Panc1 (cell line): Measurements from ENCODE around the gene TMEM121B. TPM values are rescaled to one million over a fixed set of nuclear protein-coding genes. Genes with fewer than 3 reads are reported as not detected.

Experiments
- ATAC-seq: fragments of 200-7000 bp; cut with Tn5 transposase; 2 replicates; pipeline ENCODE4 v1.9.1; 2020; ENCODE audit warnings: mild to moderate bottlenecking, moderate library complexity
- BruUV-seq: library from RNA; stranded (reverse); fragments of 400-500 nt; replicated peaks from 2 replicates; lab custom pipeline; 2021; lab: Mats Ljungman, UMichigan
- CTCF ChIA-PET: fragments of 300-600 bp; sonication (Branson Sonifier 250); formaldehyde crosslinking; loops from one replicate; lab custom pipeline; 2022; ENCODE audit warnings: antibody characterized with exemption; lab: Charles Lee
- POLR2A ChIA-PET: fragments of 300-600 bp; sonication (Branson Sonifier 250); formaldehyde crosslinking; loops from one replicate; lab custom pipeline; 2022; ENCODE audit warnings: antibody characterized with exemption; lab: Charles Lee
- DNase-seq: peaks from one replicate; pipeline ENCODE4 v3.0.0-alpha.2; 2010; ENCODE audit warnings: low read depth, low spot score
- H3K27ac ChIP-seq: 2 replicates; pipeline ENCODE4 v1.5.1; 2011; ENCODE audit warnings: mild to moderate bottlenecking, low read length, inconsistent platforms
- H3K27me3 ChIP-seq: fragments of 200-500 bp; sonication (Bioruptor generic); 2 replicates; pipeline ENCODE4 v1.6.0; 2014; ENCODE audit warnings: low read length, inconsistent platforms; ENCODE audit not compliant: control insufficient read depth, insufficient read depth
- H3K36me3 ChIP-seq: fragments of 200-500 bp; sonication (Bioruptor generic); 2 replicates; pipeline ENCODE4 v1.5.1; 2014; ENCODE audit warnings: inconsistent platforms, mild to moderate bottlenecking, low read length, moderate library complexity; ENCODE audit not compliant: control insufficient read depth, insufficient read depth
- H3K4me1 ChIP-seq: 2 replicates; pipeline ENCODE4 v1.5.1; 2011; ENCODE audit warnings: inconsistent platforms, mild to moderate bottlenecking, low read length, moderate library complexity; ENCODE audit not compliant: control insufficient read depth, insufficient read depth
- H3K4me3 ChIP-seq, 2 experiments: 2 replicates each; pipeline ENCODE4 v1.5.1; 2011 to 2012; ENCODE audit warnings: low read depth in 2 of 2, low read length in 2 of 2, mild to moderate bottlenecking in 2 of 2, inconsistent platforms in 1 of 2, moderate library complexity in 1 of 2
- H3K9me3 ChIP-seq: fragments of 200-500 bp; sonication (Bioruptor generic); 2 replicates; pipeline ENCODE4 v1.5.1; 2014; ENCODE audit warnings: low read depth, mild to moderate bottlenecking, inconsistent platforms, low read length, moderate library complexity; ENCODE audit not compliant: control insufficient read depth, insufficient read depth
- POLR2AphosphoS5 ChIP-seq: IDR thresholded peaks from 2 replicates; pipeline ENCODE4 v1.6.1; 2012; ENCODE audit warnings: mild to moderate bottlenecking, low read depth, low read length, moderate library complexity
- REST ChIP-seq, 2 experiments: IDR thresholded peaks; 2 replicates each; pipeline ENCODE4 v1.6.1; 2011 to 2012; ENCODE audit warnings: low read depth in 2 of 2, control low read depth in 1 of 2, low read length in 1 of 2, mild to moderate bottlenecking in 1 of 2, moderate library complexity in 1 of 2; ENCODE audit not compliant: insufficient read depth in 1 of 2
- SIN3A ChIP-seq: IDR thresholded peaks from 2 replicates; pipeline ENCODE4 v1.6.1; 2012; ENCODE audit warnings: low read depth, mild to moderate bottlenecking, low read length, moderate library complexity, borderline replicate concordance; ENCODE audit not compliant: insufficient read depth
- TCF7L2 ChIP-seq: IDR thresholded peaks from 2 replicates; pipeline ENCODE4 v1.6.1; 2011; ENCODE audit warnings: mild to moderate bottlenecking, low read depth, low read length, inconsistent platforms
- in situ Hi-C: cut with HindIII; loops from 2 replicates; pipeline ENCODE4 v1.10.0; 2016; ENCODE audit warnings: low sequenced_read_pairs, low pct_unique_long_range_greater_than_20kb
- intact Hi-C: fragments of 100-400 bp; cut with micrococcal nuclease; formaldehyde crosslinking; loops from one replicate; pipeline ENCODE4 v1.10.0; 2022; ENCODE audit not compliant: unreplicated experiment
- total RNA-seq: library from RNA; stranded (reverse); gene quantifications from one replicate; pipeline ENCODE4 v1.2.1, GENCODE V29; 2021; ENCODE audit not compliant: unreplicated experiment
- TF ChIP-seq, protein P1 (sequence below): fragments of 450-650 bp; IDR thresholded peaks from 2 replicates; pipeline ENCODE4 v1.5.1; 2017; ENCODE audit warnings: mild to moderate bottlenecking

The TMEM121B gene
- total RNA-seq, 1 experiment from 2014 or later, result 0.44 TPM

- Histone ChIP-seq H3K9me3 (no peaks in the 10 kb centered on the region), H3K4me3 (no peak overlapping the region), H3K4me1 (no peaks in the 10 kb centered on the region), H3K36me3 (no peaks in the 10 kb centered on the region), H3K27ac (no peak overlapping the region), H3K27me3 (no peaks in the 10 kb centered on the region)
- intact Hi-C loops (no loop called here), in situ Hi-C loops (no loop called here)
- no peak for TF ChIP-seq SIN3A
- TF ChIP-seq POLR2AphosphoS5, result no peak
- TF ChIP-seq REST (IDR thresholded peaks at IDR 0.05; ENCODE audit: insufficient read depth in 1 of 2, low read depth in 2 of 2, low read length in 1 of 2), result no peak
- no peak for TF ChIP-seq TCF7L2
- BruUV-seq, result no TSS peak
- no peak for ATAC-seq
- POLR2A ChIA-PET, result no interaction called here
- CTCF ChIA-PET, result no interaction called here
- no peak for DNase-seq
These were observed 19.5 kb downstream of the TMEM121B start for GRCh38 chr22:17101475-17102296.

DNA sequence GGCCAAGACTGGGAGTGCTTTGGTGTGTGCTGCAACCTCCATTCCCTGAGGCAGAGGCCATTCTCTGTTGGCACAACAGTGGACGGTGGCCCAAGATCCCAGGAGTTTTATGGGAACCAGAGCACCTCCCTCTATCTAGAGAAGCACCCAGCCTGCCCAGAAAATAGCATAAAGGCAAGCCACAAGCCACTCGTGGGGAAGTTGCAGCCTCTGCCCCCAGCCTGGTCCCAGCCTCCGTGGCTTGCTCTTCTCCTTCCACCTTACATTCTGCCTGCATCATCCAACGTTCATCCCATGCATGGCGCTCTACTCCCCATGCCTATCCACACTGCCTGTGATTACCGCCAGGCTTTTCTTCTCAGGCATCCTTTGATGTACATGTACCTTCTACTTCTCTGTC lies 20.5 kb downstream of the TMEM121B start:
- Histone ChIP-seq H3K4me1 (no peaks in the 10 kb centered on the region), H3K9me3 (no peaks in the 10 kb centered on the region), H3K27me3 (no peaks in the 10 kb centered on the region), H3K36me3 (no peaks in the 10 kb centered on the region), H3K27ac (no peak overlapping the region), H3K4me3 (no peak overlapping the region)
- intact Hi-C loops, result no loop called here
- no TSS peak for BruUV-seq
- ChIA-PET CTCF (no interaction called here), POLR2A (no interaction called here)
- in situ Hi-C loops, result no loop called here
- DNase-seq (no peak), ATAC-seq (no peak)
- TF ChIP-seq POLR2AphosphoS5, result no peak
- no peak for TF ChIP-seq TCF7L2
- TF ChIP-seq REST (IDR thresholded peaks at IDR 0.05; ENCODE audit: insufficient read depth in 1 of 2, low read depth in 2 of 2, low read length in 1 of 2), result no peak
- TF ChIP-seq, protein P1, sequence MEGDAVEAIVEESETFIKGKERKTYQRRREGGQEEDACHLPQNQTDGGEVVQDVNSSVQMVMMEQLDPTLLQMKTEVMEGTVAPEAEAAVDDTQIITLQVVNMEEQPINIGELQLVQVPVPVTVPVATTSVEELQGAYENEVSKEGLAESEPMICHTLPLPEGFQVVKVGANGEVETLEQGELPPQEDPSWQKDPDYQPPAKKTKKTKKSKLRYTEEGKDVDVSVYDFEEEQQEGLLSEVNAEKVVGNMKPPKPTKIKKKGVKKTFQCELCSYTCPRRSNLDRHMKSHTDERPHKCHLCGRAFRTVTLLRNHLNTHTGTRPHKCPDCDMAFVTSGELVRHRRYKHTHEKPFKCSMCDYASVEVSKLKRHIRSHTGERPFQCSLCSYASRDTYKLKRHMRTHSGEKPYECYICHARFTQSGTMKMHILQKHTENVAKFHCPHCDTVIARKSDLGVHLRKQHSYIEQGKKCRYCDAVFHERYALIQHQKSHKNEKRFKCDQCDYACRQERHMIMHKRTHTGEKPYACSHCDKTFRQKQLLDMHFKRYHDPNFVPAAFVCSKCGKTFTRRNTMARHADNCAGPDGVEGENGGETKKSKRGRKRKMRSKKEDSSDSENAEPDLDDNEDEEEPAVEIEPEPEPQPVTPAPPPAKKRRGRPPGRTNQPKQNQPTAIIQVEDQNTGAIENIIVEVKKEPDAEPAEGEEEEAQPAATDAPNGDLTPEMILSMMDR, result no peak
